ENCODE results near the gene MRPL12.

The MRPL12 gene

GRCh38 chr17:81703747-81704654, 834 bp downstream of the MRPL12 start:
- DNase-seq: no peak

GRCh38 chr17:81705518-81706231, 2.5 kb downstream of the MRPL12 start:
- DNase-seq: no peak

GRCh38 chr17:81706232-81706611, 3.1 kb downstream of the MRPL12 start:
- DNase-seq: no peak

GRCh38 chr17:81706757-81707624, 3.8 kb downstream of the MRPL12 start:
- no peak for DNase-seq

GRCh38 chr17:81707725-81708646, 4.8 kb downstream of the MRPL12 start:
- DNase-seq: no peak

GRCh38 chr17:81708739-81709185, 5.6 kb downstream of the MRPL12 start:
- DNase-seq: no peak

- no peak for DNase-seq
Observed at GRCh38 chr17:81710514-81711308, 7.5 kb downstream of the MRPL12 start.

GRCh38 chr17:81711814-81712467, 8.8 kb downstream of the MRPL12 start, which contains the start of gene SLC25A10:
Gene SLC25A10, plus strand, starts transcription at chr17:81712284. Its CDS starts 143 bp downstream, at chr17:81712427.
- DNase-seq: peak; percentile 68 to 90

- peak; percentile 28 to 43 for DNase-seq
Observed at GRCh38 chr17:81712468-81713003, 9.4 kb downstream of the MRPL12 start.

GRCh38 chr17:81713004-81713555, 9.9 kb downstream of the MRPL12 start:
- DNase-seq: no peak

- no peak for DNase-seq
Observed at GRCh38 chr17:81713556-81714411, 10.6 kb downstream of the MRPL12 start.

GRCh38 chr17:81714412-81715106, 11.4 kb downstream of the MRPL12 start:
- no peak for DNase-seq

- no peak for DNase-seq
Observed at GRCh38 chr17:81715107-81715871, 12.1 kb downstream of the MRPL12 start.

- no peak for DNase-seq
Observed at GRCh38 chr17:81715872-81716673, 12.9 kb downstream of the MRPL12 start.

GRCh38 chr17:81716674-81716996, 13.5 kb downstream of the MRPL12 start:
- DNase-seq: no peak

- DNase-seq: no peak
Observed at GRCh38 chr17:81717049-81717765, 14.0 kb downstream of the MRPL12 start.

Measured in NCI-H1930 (cell line).